ENCODE data around the gene CDH22. TPM values are rescaled to one million over a fixed set of nuclear protein-coding genes. Genes with fewer than 3 reads are reported as not detected.

The CDH22 gene
- polyA plus RNA-seq, 1 donor from 2014 or later = 2.1 TPM

GRCh38 chr20:46285740-46286139 lies 22.6 kb downstream of the CDH22 start:
- no peak overlapping the region for H3K4me3 ChIP-seq (ENCODE audit: low read length)
- no peak overlapping the region for H2AFZ ChIP-seq (ENCODE audit: low read depth, low read length)
- no peak overlapping the region for H3K4me2 ChIP-seq (ENCODE audit: low read length)
- H3K27me3 ChIP-seq (ENCODE audit: insufficient read depth, low read depth, low read length) = no peaks in the 10 kb centered on the region
- no peaks in the 10 kb centered on the region for H3K9me3 ChIP-seq (ENCODE audit: low read length)
- TF ChIP-seq TAF1 (IDR thresholded peaks at IDR 0.05; ENCODE audit: low read depth) (no peak), CTCF (IDR thresholded peaks at IDR 0.05; ENCODE audit: poor library complexity, severe bottlenecking) (no peak), EZH2 (IDR thresholded peaks at IDR 0.05; ENCODE audit: borderline replicate concordance, insufficient read depth, low read length, poor library complexity, severe bottlenecking) (no peak), MXI1 (conservative IDR thresholded peaks at IDR 0.05; ENCODE audit: poor library complexity, severe bottlenecking) (no peak), RAD21 (conservative IDR thresholded peaks at IDR 0.05) (no peak), POLR2AphosphoS5 (IDR thresholded peaks at IDR 0.05) (no peak), EP300 (conservative IDR thresholded peaks at IDR 0.05; ENCODE audit: poor library complexity, severe bottlenecking) (no peak), REST (IDR thresholded peaks at IDR 0.05; ENCODE audit: borderline replicate concordance) (no peak), SMC3 (conservative IDR thresholded peaks at IDR 0.05; ENCODE audit: poor library complexity) (no peak)
- no peak overlapping the region for H3K27ac ChIP-seq (ENCODE audit: low read length)
- no peaks in the 10 kb centered on the region for H3K36me3 ChIP-seq (ENCODE audit: insufficient read depth, low read length)
- H3K9ac ChIP-seq (ENCODE audit: low read length) = no peak overlapping the region
- H3K9me2 ChIP-seq (ENCODE audit: insufficient read depth, low read length) = no peaks in the 10 kb centered on the region
- no peaks in the 10 kb centered on the region for H4K20me1 ChIP-seq (ENCODE audit: insufficient read depth)
- H3F3A ChIP-seq (ENCODE audit: insufficient read depth, low read length, poor library complexity, severe bottlenecking) = no peaks in the 10 kb centered on the region
- no peaks in the 10 kb centered on the region for H3K79me2 ChIP-seq (replicated peaks; ENCODE audit: insufficient read depth, low read length)

GRCh38 chr20:46285072-46285471 lies 23.2 kb downstream of the CDH22 start:
- H3K4me2 ChIP-seq (ENCODE audit: low read length) = no peak overlapping the region
- H3K79me2 ChIP-seq (replicated peaks; ENCODE audit: insufficient read depth, low read length) = no peaks in the 10 kb centered on the region
- H3F3A ChIP-seq (ENCODE audit: insufficient read depth, low read length, poor library complexity, severe bottlenecking) = no peaks in the 10 kb centered on the region
- H3K9me3 ChIP-seq (ENCODE audit: low read length) = no peaks in the 10 kb centered on the region
- TF ChIP-seq TAF1 (IDR thresholded peaks at IDR 0.05; ENCODE audit: low read depth) (no peak), CTCF (IDR thresholded peaks at IDR 0.05; ENCODE audit: poor library complexity, severe bottlenecking) (no peak), EP300 (conservative IDR thresholded peaks at IDR 0.05; ENCODE audit: poor library complexity, severe bottlenecking) (no peak), SMC3 (conservative IDR thresholded peaks at IDR 0.05; ENCODE audit: poor library complexity) (no peak), EZH2 (IDR thresholded peaks at IDR 0.05; ENCODE audit: borderline replicate concordance, insufficient read depth, low read length, poor library complexity, severe bottlenecking) (no peak), MXI1 (conservative IDR thresholded peaks at IDR 0.05; ENCODE audit: poor library complexity, severe bottlenecking) (no peak), REST (IDR thresholded peaks at IDR 0.05; ENCODE audit: borderline replicate concordance) (no peak), POLR2AphosphoS5 (IDR thresholded peaks at IDR 0.05) (no peak), RAD21 (conservative IDR thresholded peaks at IDR 0.05) (no peak)
- H2AFZ ChIP-seq (ENCODE audit: low read depth, low read length) = no peak overlapping the region
- H3K9me2 ChIP-seq (ENCODE audit: insufficient read depth, low read length) = no peaks in the 10 kb centered on the region
- no peak overlapping the region for H3K4me3 ChIP-seq (ENCODE audit: low read length)
- H3K36me3 ChIP-seq (ENCODE audit: insufficient read depth, low read length) = no peaks in the 10 kb centered on the region
- no peaks in the 10 kb centered on the region for H4K20me1 ChIP-seq (ENCODE audit: insufficient read depth)
- H3K9ac ChIP-seq (ENCODE audit: low read length) = no peak overlapping the region
- no peaks in the 10 kb centered on the region for H3K27me3 ChIP-seq (ENCODE audit: insufficient read depth, low read depth, low read length)
- no peak overlapping the region for H3K27ac ChIP-seq (ENCODE audit: low read length)

All from neural cell (in vitro differentiated cells).